ENCODE results near the gene E2F3. TPM values are rescaled to one million over a fixed set of nuclear protein-coding genes. Genes with fewer than 3 reads are reported as not detected.

The E2F3 gene
- total RNA-seq, 4 donors from 2014 or later = 4.2 to 7.4 (median 6.9) TPM

GRCh38 chr6:20402342-20403069 lies 827 bp downstream of the E2F3 start:
- Histone ChIP-seq H3K4me1 (peaks cover 0 to 13% (median 0%) of the 10 kb centered on the region in 4 donors), H3K4me3 (peak overlapping the region; percentile 48 to 88 (median 68)), H3K9me3 (no peaks in the 10 kb centered on the region), H3K36me3 (no peaks in the 10 kb centered on the region), H3K27me3 (no peaks in the 10 kb centered on the region), H3K27ac (peak overlapping the region; percentile 73 to 95 (median 88))
- TF ChIP-seq POLR2A (IDR thresholded peaks at IDR 0.05) (no peak), CTCF (IDR thresholded peaks at IDR 0.05) (no peak)
- peak in 2 of 3 donors; percentile 74 for DNase-seq

GRCh38 chr6:20403070-20403765 lies 1.5 kb downstream of the E2F3 start:
- H3K4me3 ChIP-seq = peak overlapping the region; percentile 48 to 88 (median 68)
- peak overlapping the region; percentile 73 to 95 (median 88) for H3K27ac ChIP-seq
- peaks cover 0 to 13% (median 0%) of the 10 kb centered on the region in 4 donors for H3K4me1 ChIP-seq
- H3K36me3 ChIP-seq = no peaks in the 10 kb centered on the region
- H3K27me3 ChIP-seq = no peaks in the 10 kb centered on the region
- peak; percentile 89 to 94 (median 92) for DNase-seq
- H3K9me3 ChIP-seq = no peaks in the 10 kb centered on the region
- TF ChIP-seq CTCF (IDR thresholded peaks at IDR 0.05) = no peak
- peak in 1 of 2 donors; percentile 28 for TF ChIP-seq POLR2A (IDR thresholded peaks at IDR 0.05)

GRCh38 chr6:20403766-20404640 lies 2.3 kb downstream of the E2F3 start:
- Histone ChIP-seq H3K9me3 (no peaks in the 10 kb centered on the region), H3K4me3 (peak overlapping the region; percentile 48 to 88 (median 68)), H3K4me1 (peaks cover 0 to 13% (median 2%) of the 10 kb centered on the region in 4 donors), H3K36me3 (no peaks in the 10 kb centered on the region), H3K27me3 (no peaks in the 10 kb centered on the region), H3K27ac (peak overlapping the region; percentile 73 to 95 (median 88))
- peak in 2 of 3 donors; percentile 50 to 68 for DNase-seq
- TF ChIP-seq CTCF (IDR thresholded peaks at IDR 0.05) = no peak
- no peak for TF ChIP-seq POLR2A (IDR thresholded peaks at IDR 0.05)

- Histone ChIP-seq H3K36me3 (no peaks in the 10 kb centered on the region), H3K27ac (peak overlapping the region; percentile 73 to 95 (median 88)), H3K4me3 (peak overlapping the region; percentile 48 to 88 (median 68)), H3K9me3 (no peaks in the 10 kb centered on the region), H3K4me1 (peaks cover 0 to 13% (median 4%) of the 10 kb centered on the region in 4 donors), H3K27me3 (no peaks in the 10 kb centered on the region)
- peak in 2 of 3 donors; percentile 74 to 83 for DNase-seq
- TF ChIP-seq POLR2A (IDR thresholded peaks at IDR 0.05) (no peak), CTCF (IDR thresholded peaks at IDR 0.05) (peak; percentile 39 to 65 (median 53))
These were observed 3.0 kb downstream of the E2F3 start for GRCh38 chr6:20404641-20405032.

GRCh38 chr6:20408851-20409250 lies 7.2 kb downstream of the E2F3 start:
- Histone ChIP-seq H3K27ac (no peak overlapping the region), H3K27me3 (no peaks in the 10 kb centered on the region), H3K4me3 (no peak overlapping the region), H3K9me3 (no peaks in the 10 kb centered on the region), H3K36me3 (no peaks in the 10 kb centered on the region), H3K4me1 (peaks cover 0 to 15% (median 6%) of the 10 kb centered on the region in 4 donors)
- TF ChIP-seq POLR2A (IDR thresholded peaks at IDR 0.05) (no peak), CTCF (IDR thresholded peaks at IDR 0.05) (no peak)
- DNase-seq = no peak
